Measurements from ENCODE around the gene GPATCH2L.

The GPATCH2L gene

GRCh38 chr14:76149196-76149595, 2.5 kb upstream of the GPATCH2L start:
- no peak for ATAC-seq (replicated peaks)
- H3K4me3 Mint-ChIP-seq, result no peak overlapping the region
- H3K36me3 Mint-ChIP-seq (ENCODE audit: insufficient read depth), result peaks cover 15% of the 10 kb centered on the region

GRCh38 chr14:76152333-76152681, 585 bp downstream of the GPATCH2L start:
- ATAC-seq (replicated peaks) (peak; percentile 77), DNase-seq (peak; percentile 62 to 72 (median 68))
- H3K4me1 Mint-ChIP-seq (ENCODE audit: low read depth in 2 of 2), result peaks cover 39 to 61% of the 10 kb centered on the region in 2 donors
- peak overlapping the region; percentile 91 to 94 for H3K4me3 Mint-ChIP-seq
- no peaks in the 10 kb centered on the region for H3K27me3 Mint-ChIP-seq
- H3K27ac Mint-ChIP-seq, result peak overlapping the region; percentile 98
- no peaks in the 10 kb centered on the region for H3K9me3 Mint-ChIP-seq
- peaks cover 16% of the 10 kb centered on the region for H3K36me3 Mint-ChIP-seq (ENCODE audit: insufficient read depth)

More at GRCh38 chr14:76149196-76149595, 2.5 kb upstream of the GPATCH2L start:
- no peak for DNase-seq
- Mint-ChIP-seq H3K27me3 (no peaks in the 10 kb centered on the region), H3K27ac (no peak overlapping the region), H3K9me3 (peaks cover 0 to under 1% of the 10 kb centered on the region in 2 donors), H3K4me1 (ENCODE audit: low read depth in 2 of 2) (peaks cover 24 to 31% of the 10 kb centered on the region in 2 donors)

DNA sequence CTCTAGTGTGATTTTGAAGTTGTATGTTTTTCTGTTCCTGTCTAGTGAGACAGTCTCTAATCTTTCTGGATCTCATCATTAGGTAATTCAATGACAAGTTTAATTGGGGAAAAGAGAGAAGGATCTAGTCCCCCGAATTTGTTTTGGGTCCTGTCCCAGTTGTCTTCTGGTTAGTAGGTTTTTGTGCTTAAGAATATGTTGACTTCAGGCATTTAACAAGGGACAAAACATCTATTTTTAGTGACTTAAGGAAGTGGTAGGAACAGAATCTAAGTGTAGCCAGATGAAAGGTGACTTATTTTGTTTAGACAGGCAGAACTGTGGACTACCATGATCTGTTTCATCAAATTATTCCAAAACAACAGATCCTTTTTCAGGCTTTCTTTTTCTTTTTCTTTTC, 2.2 kb downstream of the GPATCH2L start:
- Mint-ChIP-seq H3K9me3 (no peaks in the 10 kb centered on the region), H3K27me3 (no peaks in the 10 kb centered on the region), H3K36me3 (ENCODE audit: insufficient read depth) (peaks cover 28% of the 10 kb centered on the region), H3K4me1 (ENCODE audit: low read depth in 2 of 2) (peaks cover 47 to 74% of the 10 kb centered on the region in 2 donors), H3K4me3 (peak overlapping the region; percentile 10 to 94), H3K27ac (peak overlapping the region; percentile 35 to 39)
- DNase-seq, result no peak
- no peak for ATAC-seq (replicated peaks)

DNA sequence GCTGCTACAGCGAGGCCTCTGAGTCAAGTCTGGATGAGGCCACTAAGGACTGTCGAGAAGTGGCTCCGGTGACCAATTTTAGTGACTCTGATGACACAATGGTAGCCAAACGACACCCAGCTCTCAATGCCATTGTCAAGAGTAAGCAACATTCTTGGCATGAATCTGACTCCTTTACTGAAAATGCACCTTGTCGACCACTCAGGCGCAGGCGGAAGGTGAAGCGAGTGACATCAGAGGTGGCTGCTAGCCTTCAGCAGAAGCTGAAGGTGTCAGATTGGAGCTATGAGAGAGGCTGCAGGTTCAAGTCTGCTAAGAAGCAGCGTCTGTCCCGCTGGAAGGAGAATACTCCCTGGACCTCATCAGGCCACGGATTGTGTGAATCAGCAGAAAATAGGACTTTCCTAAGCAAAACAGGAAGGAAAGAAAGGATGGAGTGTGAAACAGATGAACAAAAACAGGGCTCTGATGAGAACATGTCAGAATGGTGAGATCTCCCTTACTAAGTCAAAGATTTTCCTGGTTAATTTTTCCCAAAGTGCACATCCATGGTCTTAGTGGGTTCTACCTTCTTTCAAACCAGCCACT, 2.9 kb downstream of the GPATCH2L start:
- Mint-ChIP-seq H3K36me3 (ENCODE audit: insufficient read depth) (peaks cover 29% of the 10 kb centered on the region), H3K27me3 (no peaks in the 10 kb centered on the region), H3K27ac (peak overlapping the region in 1 of 2 donors; percentile 35), H3K9me3 (no peaks in the 10 kb centered on the region), H3K4me3 (peak overlapping the region; percentile 38 to 94), H3K4me1 (ENCODE audit: low read depth in 2 of 2) (peaks cover 50 to 79% of the 10 kb centered on the region in 2 donors)
- DNase-seq (no peak), ATAC-seq (replicated peaks) (no peak)

- Mint-ChIP-seq H3K4me1 (ENCODE audit: low read depth in 2 of 2) (peaks cover 22 to 53% of the 10 kb centered on the region in 2 donors), H3K27ac (peak overlapping the region in 1 of 2 donors; percentile 36), H3K36me3 (ENCODE audit: insufficient read depth) (peaks cover 18% of the 10 kb centered on the region), H3K4me3 (no peak overlapping the region), H3K27me3 (no peaks in the 10 kb centered on the region), H3K9me3 (no peaks in the 10 kb centered on the region)
- ATAC-seq (replicated peaks), result no peak
- no peak for DNase-seq
Observed at GRCh38 chr14:76163668-76164363, 12.1 kb downstream of the GPATCH2L start.

GRCh38 chr14:76168531-76168930, 16.8 kb downstream of the GPATCH2L start:
- H3K9me3 Mint-ChIP-seq, result no peaks in the 10 kb centered on the region
- no peak for DNase-seq
- H3K36me3 Mint-ChIP-seq (ENCODE audit: insufficient read depth), result peaks cover 28% of the 10 kb centered on the region
- no peaks in the 10 kb centered on the region for H3K27me3 Mint-ChIP-seq
- no peak for ATAC-seq (replicated peaks)
- no peak overlapping the region for H3K27ac Mint-ChIP-seq
- H3K4me3 Mint-ChIP-seq, result no peak overlapping the region
- peaks cover 17 to 42% of the 10 kb centered on the region in 2 donors for H3K4me1 Mint-ChIP-seq (ENCODE audit: low read depth in 2 of 2)

DNA sequence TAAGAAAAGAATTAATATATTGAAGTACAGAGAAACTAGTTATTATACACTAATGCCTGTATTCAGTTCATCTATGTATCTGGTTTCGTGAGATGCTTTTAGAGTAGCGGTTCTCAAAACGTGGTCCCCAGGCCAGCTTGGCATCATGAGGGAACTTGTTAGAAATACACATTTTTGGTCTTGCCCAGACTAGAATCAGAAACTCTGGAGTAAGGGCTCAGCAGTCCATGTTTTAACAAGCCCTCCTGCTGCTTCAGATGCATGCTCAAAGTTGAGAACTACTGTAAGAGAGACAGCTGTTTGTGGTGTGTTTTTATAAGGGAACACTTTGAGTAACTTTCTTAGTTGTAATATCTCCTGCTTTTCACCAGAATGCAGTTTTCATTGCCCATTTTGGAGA, 18.1 kb downstream of the GPATCH2L start:
- Mint-ChIP-seq H3K36me3 (ENCODE audit: insufficient read depth) (peaks cover 28% of the 10 kb centered on the region), H3K27ac (no peak overlapping the region), H3K4me3 (no peak overlapping the region), H3K4me1 (ENCODE audit: low read depth in 2 of 2) (peaks cover 10 to 37% of the 10 kb centered on the region in 2 donors), H3K9me3 (no peaks in the 10 kb centered on the region), H3K27me3 (no peaks in the 10 kb centered on the region)
- no peak for ATAC-seq (replicated peaks)
- no peak for DNase-seq

DNA sequence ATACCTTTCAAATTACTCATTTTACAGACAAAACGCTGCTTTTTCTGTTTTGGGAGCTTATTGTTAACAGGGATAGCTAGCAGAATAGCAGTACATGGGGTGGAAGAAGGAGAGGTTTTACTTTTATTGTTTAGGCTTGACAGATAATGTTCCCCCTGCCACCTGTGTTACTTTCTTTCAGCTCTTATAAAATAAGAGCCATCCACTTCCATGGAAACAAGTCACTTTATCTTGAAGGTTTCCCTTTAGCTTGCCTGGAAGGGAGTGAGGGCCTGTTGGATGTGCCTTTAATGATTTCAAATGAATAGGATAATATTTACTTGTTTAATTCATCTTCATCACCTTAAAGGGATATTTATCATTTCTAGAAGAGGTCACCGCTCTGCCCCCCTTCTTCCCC, 23.3 kb downstream of the GPATCH2L start:
- no peak overlapping the region for H3K27ac Mint-ChIP-seq
- H3K4me3 Mint-ChIP-seq, result no peak overlapping the region
- no peak for DNase-seq
- no peaks in the 10 kb centered on the region for H3K27me3 Mint-ChIP-seq
- no peak for ATAC-seq (replicated peaks)
- peaks cover 0 to 26% of the 10 kb centered on the region in 2 donors for H3K4me1 Mint-ChIP-seq (ENCODE audit: low read depth in 2 of 2)
- H3K36me3 Mint-ChIP-seq (ENCODE audit: insufficient read depth), result peaks cover 49% of the 10 kb centered on the region
- H3K9me3 Mint-ChIP-seq, result no peaks in the 10 kb centered on the region

DNA sequence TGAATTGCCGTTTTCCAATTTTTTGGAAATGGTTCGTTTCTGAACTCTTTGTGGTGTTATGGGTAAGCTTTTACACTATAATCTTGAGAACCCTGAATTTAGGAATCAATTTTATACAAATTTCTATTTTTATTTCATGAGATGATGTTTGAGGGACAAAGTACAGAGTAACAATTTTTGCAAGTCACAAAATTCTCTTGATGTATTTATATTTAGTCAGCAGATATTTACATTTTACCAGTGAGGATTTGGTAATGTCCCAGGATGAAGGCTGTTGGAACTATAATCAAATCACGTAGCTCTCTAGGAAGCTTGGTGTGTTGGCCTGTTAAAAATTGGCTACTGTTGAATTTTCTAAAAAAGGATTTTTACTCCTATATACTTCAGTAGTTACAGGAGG, 24.2 kb downstream of the GPATCH2L start:
- peaks cover 0 to 16% of the 10 kb centered on the region in 2 donors for H3K4me1 Mint-ChIP-seq (ENCODE audit: low read depth in 2 of 2)
- DNase-seq (no peak), ATAC-seq (replicated peaks) (no peak)
- no peaks in the 10 kb centered on the region for H3K27me3 Mint-ChIP-seq
- H3K36me3 Mint-ChIP-seq (ENCODE audit: insufficient read depth), result peaks cover 51% of the 10 kb centered on the region
- H3K27ac Mint-ChIP-seq, result no peak overlapping the region
- no peaks in the 10 kb centered on the region for H3K9me3 Mint-ChIP-seq
- no peak overlapping the region for H3K4me3 Mint-ChIP-seq

DNA sequence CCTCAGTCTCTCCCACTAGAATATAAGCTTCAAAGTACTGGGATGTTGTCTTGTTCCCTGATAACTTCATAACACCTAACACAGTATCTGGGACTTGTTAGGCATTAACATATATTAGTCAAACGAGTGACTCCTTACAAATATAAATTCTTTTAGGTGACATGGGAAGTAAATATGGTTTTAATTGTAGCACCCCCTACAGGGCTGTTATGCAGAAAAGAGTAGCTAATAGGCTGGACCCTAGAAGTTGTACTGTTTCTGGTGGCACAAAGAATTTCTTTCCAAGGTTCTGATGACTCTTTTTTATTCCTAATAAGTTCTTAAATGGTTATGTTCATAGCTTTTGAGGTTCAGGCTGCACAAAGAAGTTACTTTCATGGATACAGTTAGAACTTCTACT, 29.8 kb downstream of the GPATCH2L start:
- H3K4me1 Mint-ChIP-seq (ENCODE audit: low read depth in 2 of 2), result peaks cover 10 to 27% of the 10 kb centered on the region in 2 donors
- H3K9me3 Mint-ChIP-seq, result no peaks in the 10 kb centered on the region
- no peak for DNase-seq
- H3K36me3 Mint-ChIP-seq (ENCODE audit: insufficient read depth), result peaks cover 64% of the 10 kb centered on the region
- ATAC-seq (replicated peaks), result no peak
- H3K4me3 Mint-ChIP-seq, result no peak overlapping the region
- H3K27ac Mint-ChIP-seq, result no peak overlapping the region
- no peaks in the 10 kb centered on the region for H3K27me3 Mint-ChIP-seq

DNA sequence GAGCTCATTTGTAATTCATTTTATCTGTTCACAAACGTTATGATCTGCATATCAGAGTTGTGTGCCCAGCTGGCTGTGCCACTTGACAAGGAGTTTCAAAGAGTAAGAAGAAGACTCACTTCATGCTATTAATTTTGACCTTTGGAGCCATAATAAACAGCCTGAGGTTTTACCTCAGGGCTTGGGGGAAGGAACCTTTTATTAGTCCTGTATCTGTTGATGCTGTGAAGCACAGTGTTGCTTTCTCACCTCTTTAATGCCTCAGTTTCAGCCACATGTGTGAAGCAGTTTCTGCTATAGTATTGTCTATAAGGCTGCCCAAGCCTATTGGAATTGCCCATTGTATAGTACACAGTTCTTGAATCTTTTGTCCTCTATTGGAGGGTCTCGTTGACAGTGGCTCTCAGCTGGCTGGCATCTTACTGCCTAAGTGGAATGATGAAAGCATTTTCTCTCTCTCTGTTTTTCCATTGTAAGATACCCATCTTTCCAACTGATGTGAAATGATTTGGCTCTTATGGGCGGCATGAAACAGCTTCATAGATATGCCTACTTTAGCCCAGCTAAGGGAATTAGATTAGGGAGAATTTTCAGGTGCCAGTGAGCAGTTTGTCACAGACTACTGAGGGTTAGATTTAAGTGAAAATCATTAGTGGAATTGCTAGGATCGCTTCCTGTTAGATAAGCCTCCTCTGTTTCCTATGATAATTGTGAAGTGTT, 34.7 kb downstream of the GPATCH2L start:
- peak overlapping the region in 1 of 2 donors; percentile 41 for H3K27ac Mint-ChIP-seq
- H3K9me3 Mint-ChIP-seq, result no peaks in the 10 kb centered on the region
- H3K36me3 Mint-ChIP-seq (ENCODE audit: insufficient read depth), result peaks cover 41% of the 10 kb centered on the region
- H3K4me1 Mint-ChIP-seq (ENCODE audit: low read depth in 2 of 2), result peaks cover 12 to 35% of the 10 kb centered on the region in 2 donors
- ATAC-seq (replicated peaks), result no peak
- no peak overlapping the region for H3K4me3 Mint-ChIP-seq
- no peaks in the 10 kb centered on the region for H3K27me3 Mint-ChIP-seq
- no peak for DNase-seq

DNA sequence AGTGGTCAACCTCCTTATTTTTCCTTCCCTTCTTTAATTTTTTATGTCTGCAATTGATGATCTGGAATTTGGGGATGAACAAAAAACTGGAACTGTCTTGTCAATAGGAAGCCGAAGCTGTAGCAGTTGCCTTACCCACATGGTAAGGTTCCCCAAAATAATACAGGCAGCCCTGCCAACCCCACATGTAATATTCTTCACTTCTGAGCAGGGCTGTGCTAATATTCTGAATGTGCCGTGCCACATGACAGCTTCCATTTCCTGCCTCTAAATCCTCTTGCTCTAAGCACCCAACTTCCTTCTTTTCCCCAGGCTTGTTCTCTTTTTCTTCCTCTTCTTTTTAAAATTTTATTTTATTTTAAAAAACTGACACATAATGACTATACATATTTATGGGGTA, 39.6 kb downstream of the GPATCH2L start:
- no peak for ATAC-seq (replicated peaks)
- Mint-ChIP-seq H3K4me3 (no peak overlapping the region), H3K36me3 (ENCODE audit: insufficient read depth) (peaks cover 47% of the 10 kb centered on the region)

GRCh38 chr14:76193696-76194095, 42.0 kb downstream of the GPATCH2L start:
- peaks cover under 1 to 5% of the 10 kb centered on the region in 2 donors for H3K4me1 Mint-ChIP-seq (ENCODE audit: low read depth in 2 of 2)
- ATAC-seq (replicated peaks) (no peak), DNase-seq (no peak)
- H3K27ac Mint-ChIP-seq, result no peak overlapping the region
- H3K9me3 Mint-ChIP-seq, result no peaks in the 10 kb centered on the region
- peaks cover 66% of the 10 kb centered on the region for H3K36me3 Mint-ChIP-seq (ENCODE audit: insufficient read depth)
- H3K27me3 Mint-ChIP-seq, result no peaks in the 10 kb centered on the region
- H3K4me3 Mint-ChIP-seq, result no peak overlapping the region

More for the DNA sequence above, 39.6 kb downstream of the GPATCH2L start:
- DNase-seq, result no peak
- peak overlapping the region in 1 of 2 donors; percentile 81 for H3K27ac Mint-ChIP-seq
- H3K27me3 Mint-ChIP-seq, result no peaks in the 10 kb centered on the region
- H3K9me3 Mint-ChIP-seq, result no peaks in the 10 kb centered on the region
- peaks cover 2 to 22% of the 10 kb centered on the region in 2 donors for H3K4me1 Mint-ChIP-seq (ENCODE audit: low read depth in 2 of 2)

All from effector memory CD8-positive, alpha-beta T cell (primary cell).